GM12891 (cell line): ENCODE measurements around the gene ZSCAN16.

ENCODE experiments used
- PAX5 ChIP-seq: IDR thresholded peaks from 2 replicates; pipeline ENCODE4 v1.6.1; 2011; ENCODE audit warnings: low read length, moderate library complexity, mild to moderate bottlenecking; ENCODE audit not compliant: insufficient read depth, severe bottlenecking
- POLR2A ChIP-seq: IDR thresholded peaks from 2 replicates; pipeline ENCODE4 v1.6.1; 2011; ENCODE audit warnings: low read depth, low read length, control low read depth
- POLR2AphosphoS5 ChIP-seq: IDR thresholded peaks from 2 replicates; pipeline ENCODE4 v1.6.1; 2011; ENCODE audit warnings: low read depth, low read length, control low read depth
- SPI1 ChIP-seq: IDR thresholded peaks from 2 replicates; pipeline ENCODE4 v1.6.1; 2011; ENCODE audit warnings: low read depth, low read length, control low read depth
- TAF1 ChIP-seq: IDR thresholded peaks from 2 replicates; pipeline ENCODE4 v1.6.1; 2011; ENCODE audit warnings: low read depth, low read length, control low read depth

DNA sequence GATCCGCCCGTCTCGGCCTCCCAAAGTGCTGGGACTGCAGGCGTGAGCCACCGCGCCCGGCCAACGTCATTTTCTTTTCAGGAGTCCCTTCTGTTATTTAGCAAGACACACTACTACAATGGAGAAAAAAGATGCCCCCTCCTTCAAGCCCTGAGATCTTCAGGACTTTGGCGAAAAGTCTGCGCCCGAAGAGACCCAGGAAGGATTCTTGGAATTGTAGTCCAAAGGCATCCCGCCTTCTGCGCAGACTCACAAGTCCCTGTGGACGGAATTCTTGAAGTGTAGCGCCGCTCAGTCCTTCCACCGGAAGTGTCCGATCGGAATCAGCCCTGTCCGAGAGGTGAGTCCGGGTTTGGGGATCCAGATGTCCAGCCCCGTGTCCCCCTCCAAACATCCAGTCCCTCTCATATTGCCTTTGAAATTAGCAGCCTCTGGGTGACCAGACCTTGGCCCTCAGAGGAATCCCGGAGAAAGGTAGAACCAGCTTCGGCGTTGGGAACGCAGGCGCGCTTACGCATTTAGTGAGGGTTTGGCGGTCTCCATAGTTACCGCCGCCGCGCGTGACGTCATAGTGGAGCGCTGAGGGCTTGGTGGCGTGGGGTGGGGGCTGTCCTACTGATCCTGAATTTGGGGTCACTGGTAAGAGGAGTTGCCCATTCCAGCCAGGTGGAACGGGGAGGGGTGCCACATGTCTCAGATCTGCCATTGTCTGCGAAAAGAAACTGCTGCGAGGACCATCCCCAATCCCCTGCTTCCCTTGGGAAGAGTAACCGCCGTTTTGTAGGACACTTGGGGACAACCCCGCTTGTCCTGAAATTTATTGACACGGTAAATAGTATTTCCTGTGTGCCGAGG, 43.6 kb upstream of the ZSCAN16 start:
- TF ChIP-seq POLR2A (no peak), POLR2AphosphoS5 (no peak; the same call in 1 of the 2 replicates), TAF1 (peak; percentile 37; the same call in 1 of the 2 replicates), SPI1 (no peak), PAX5 (no peak)
